ENCODE measurements around the gene OR5H14.

DNA sequence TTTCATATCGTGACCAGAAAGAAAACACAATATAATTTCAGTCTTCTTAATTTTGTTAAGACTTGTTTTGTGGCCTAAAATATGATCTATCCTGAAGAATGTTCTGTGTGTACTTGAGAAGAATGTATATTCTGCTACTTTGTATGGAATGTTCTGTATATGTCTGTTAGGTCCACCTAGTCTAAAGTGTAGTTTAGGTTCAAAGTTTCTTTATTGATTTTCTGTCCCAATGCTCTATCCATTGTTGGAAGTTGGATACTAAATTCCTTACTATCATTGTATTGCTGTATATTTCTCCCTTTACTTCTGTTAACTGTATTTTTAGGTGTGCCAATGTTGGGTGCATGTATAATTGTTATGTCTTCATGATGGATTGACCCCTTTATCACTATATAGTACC lies 39.1 kb upstream of the OR5H14 start:
- TF ChIP-seq POLR2A (IDR thresholded peaks at IDR 0.05; ENCODE audit: control extremely low read depth in 1 of 2, low read depth in 2 of 2, low read length in 2 of 2) (no peak), EZH2 (IDR thresholded peaks at IDR 0.05; ENCODE audit: low read depth, low read length, severe bottlenecking) (no peak), PHF8 (conservative IDR thresholded peaks at IDR 0.05; ENCODE audit: low read depth, low read length) (no peak), CTCF (IDR thresholded peaks at IDR 0.05; ENCODE audit: control extremely low read depth in 1 of 3, insufficient read depth in 1 of 3, low read depth in 1 of 3, low read length in 3 of 3) (no peak), SP2 (IDR thresholded peaks at IDR 0.05; ENCODE audit: low read length) (no peak), SP1 (IDR thresholded peaks at IDR 0.05; ENCODE audit: low read depth, low read length) (no peak), JUND (IDR thresholded peaks at IDR 0.05; ENCODE audit: low read length) (no peak), KDM5A (IDR thresholded peaks at IDR 0.05; ENCODE audit: low read length) (no peak), MAX (IDR thresholded peaks at IDR 0.05) (no peak), TCF12 (IDR thresholded peaks at IDR 0.05; ENCODE audit: low read depth, low read length) (no peak)
